Measurements from ENCODE around the gene MED26.
"Not testable (repeated sequence)": the region's sequence is repeated elsewhere in the genome, so short reads cannot be mapped to it uniquely, and the experiment has no call there.

The MED26 gene

GRCh38 chr19:16628183-16628983 is at the start of gene MED26:
TSS of gene MED26 (minus strand) at chr19:16628204. CDS start at chr19:16627943, 261 bp downstream.
- Mint-ChIP-seq H3K36me3 (ENCODE audit: low read depth) (peaks cover 81% of the 10 kb centered on the region), H3K4me1 (ENCODE audit: low read depth) (peaks cover 52% of the 10 kb centered on the region), H3K27ac (peak within 1 kb of the TSS; percentile 100), H3K4me3 (peak within 1 kb of the TSS; percentile 99), H3K27me3 (no peaks in the 10 kb centered on the region), H3K9me3 (no peaks in the 10 kb centered on the region)
- DNase-seq, result peak; percentile 97

DNA sequence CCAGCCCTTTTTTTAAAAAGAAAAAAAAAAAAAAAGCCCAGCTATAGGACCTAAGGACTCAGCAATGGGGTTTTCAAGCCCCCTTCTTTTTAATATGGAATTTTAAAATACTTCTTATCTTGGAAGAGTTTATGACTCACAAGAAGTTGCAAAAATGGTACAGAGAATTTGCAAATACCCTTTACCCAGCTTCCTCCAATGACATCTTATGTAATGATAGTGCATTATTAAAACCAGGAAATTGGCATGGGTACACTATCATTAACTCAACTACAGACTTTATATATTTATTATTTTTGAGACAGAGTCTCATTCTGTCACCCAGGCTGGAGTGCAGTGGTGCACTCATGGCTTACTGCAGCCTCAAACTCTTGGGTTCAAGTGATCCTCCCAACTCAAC is 49.1 kb upstream of the MED26 start:
- DNase-seq, result no peak
- Mint-ChIP-seq H3K27ac (no peak overlapping the region), H3K4me1 (ENCODE audit: low read depth) (no peaks in the 10 kb centered on the region), H3K36me3 (ENCODE audit: low read depth) (peaks cover 7% of the 10 kb centered on the region), H3K4me3 (no peak overlapping the region), H3K9me3 (peaks cover 8% of the 10 kb centered on the region), H3K27me3 (peaks cover 2% of the 10 kb centered on the region)

GRCh38 chr19:16676101-16676798 is 48.2 kb upstream of the MED26 start:
- Mint-ChIP-seq H3K27me3 (peaks cover 2% of the 10 kb centered on the region), H3K4me3 (no peak overlapping the region), H3K4me1 (ENCODE audit: low read depth) (no peaks in the 10 kb centered on the region), H3K36me3 (ENCODE audit: low read depth) (peaks cover 7% of the 10 kb centered on the region), H3K9me3 (peaks cover 4% of the 10 kb centered on the region), H3K27ac (no peak overlapping the region)
- no peak for DNase-seq

DNA sequence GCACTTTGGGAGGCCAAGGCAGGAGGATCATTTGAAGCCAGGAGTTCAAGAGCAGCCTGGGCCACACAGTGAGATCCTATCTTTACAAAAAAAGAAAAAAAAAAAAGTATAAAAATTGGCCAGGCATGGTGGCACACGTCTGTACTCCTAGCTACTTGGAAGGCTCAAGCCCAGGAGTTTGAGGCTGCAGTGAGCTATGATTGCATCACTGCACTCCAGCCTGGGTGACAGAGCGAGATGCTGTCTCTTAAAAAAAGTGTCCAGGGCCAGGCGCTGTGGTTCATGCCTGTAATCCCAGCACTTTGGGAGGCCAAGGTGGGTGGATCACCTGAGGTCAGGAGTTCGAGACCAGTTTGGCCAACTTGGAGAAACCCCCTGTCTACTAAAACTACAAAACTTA is 45.8 kb upstream of the MED26 start:
- H3K27me3 Mint-ChIP-seq; H3K36me3 Mint-ChIP-seq (ENCODE audit: low read depth); H3K4me3 Mint-ChIP-seq; H3K4me1 Mint-ChIP-seq (ENCODE audit: low read depth); H3K9me3 Mint-ChIP-seq; DNase-seq; H3K27ac Mint-ChIP-seq: not testable (repeated sequence)

- H3K27ac Mint-ChIP-seq, result no peak overlapping the region
- no peak for DNase-seq
- H3K36me3 Mint-ChIP-seq (ENCODE audit: low read depth), result no peaks in the 10 kb centered on the region
Observed at GRCh38 chr19:16673231-16673630, 45.2 kb upstream of the MED26 start.

GRCh38 chr19:16671652-16672274 is 43.8 kb upstream of the MED26 start:
- Mint-ChIP-seq H3K4me1 (ENCODE audit: low read depth) (no peaks in the 10 kb centered on the region), H3K9me3 (no peaks in the 10 kb centered on the region), H3K27me3 (no peaks in the 10 kb centered on the region), H3K27ac (no peak overlapping the region), H3K36me3 (ENCODE audit: low read depth) (no peaks in the 10 kb centered on the region), H3K4me3 (no peak overlapping the region)
- no peak for DNase-seq

More at GRCh38 chr19:16673231-16673630, 45.2 kb upstream of the MED26 start:
- Mint-ChIP-seq H3K9me3 (no peaks in the 10 kb centered on the region), H3K4me3 (no peak overlapping the region), H3K27me3 (peaks cover 2% of the 10 kb centered on the region), H3K4me1 (ENCODE audit: low read depth) (no peaks in the 10 kb centered on the region)

GRCh38 chr19:16670291-16670690 is 42.3 kb upstream of the MED26 start:
- Mint-ChIP-seq H3K4me3 (no peak overlapping the region), H3K27me3 (no peaks in the 10 kb centered on the region)

DNA sequence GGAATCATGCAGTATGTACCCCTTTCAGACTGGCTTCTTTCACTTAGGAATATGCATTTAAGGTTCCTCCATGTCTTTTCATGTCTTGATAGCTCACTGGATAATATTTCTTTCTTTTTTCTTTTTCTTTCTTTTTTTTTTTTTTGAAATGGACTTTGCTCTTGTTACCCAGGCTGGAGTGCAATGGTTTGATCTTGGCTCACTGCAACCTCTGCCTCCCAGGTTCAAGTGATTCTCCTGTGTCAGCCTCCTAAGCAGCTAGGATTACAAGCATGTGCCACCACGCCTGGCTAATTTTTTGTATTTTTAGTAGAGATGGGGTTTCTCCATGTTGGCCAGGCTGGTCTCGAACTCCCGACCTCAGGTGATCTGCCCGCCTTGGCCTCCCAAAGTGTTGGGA is 40.7 kb upstream of the MED26 start:
- not testable (repeated sequence) for H3K27me3 Mint-ChIP-seq; H3K4me3 Mint-ChIP-seq; H3K9me3 Mint-ChIP-seq; DNase-seq; H3K36me3 Mint-ChIP-seq (ENCODE audit: low read depth); H3K27ac Mint-ChIP-seq; H3K4me1 Mint-ChIP-seq (ENCODE audit: low read depth)

More at GRCh38 chr19:16670291-16670690, 42.3 kb upstream of the MED26 start:
- H3K36me3 Mint-ChIP-seq (ENCODE audit: low read depth), result no peaks in the 10 kb centered on the region
- no peak for DNase-seq
- H3K9me3 Mint-ChIP-seq, result no peaks in the 10 kb centered on the region
- no peak overlapping the region for H3K27ac Mint-ChIP-seq
- no peaks in the 10 kb centered on the region for H3K4me1 Mint-ChIP-seq (ENCODE audit: low read depth)

GRCh38 chr19:16668176-16668575 is 40.2 kb upstream of the MED26 start:
- no peaks in the 10 kb centered on the region for H3K27me3 Mint-ChIP-seq
- peaks cover 2% of the 10 kb centered on the region for H3K4me1 Mint-ChIP-seq (ENCODE audit: low read depth)
- no peaks in the 10 kb centered on the region for H3K9me3 Mint-ChIP-seq
- no peak for DNase-seq
- no peak overlapping the region for H3K27ac Mint-ChIP-seq
- no peak overlapping the region for H3K4me3 Mint-ChIP-seq
- H3K36me3 Mint-ChIP-seq (ENCODE audit: low read depth), result no peaks in the 10 kb centered on the region

GRCh38 chr19:16661480-16662034 is 33.6 kb upstream of the MED26 start:
- H3K27ac Mint-ChIP-seq, result peak overlapping the region; percentile 86
- peak; percentile 33 for DNase-seq
- peaks cover 31% of the 10 kb centered on the region for H3K36me3 Mint-ChIP-seq (ENCODE audit: low read depth)
- H3K4me1 Mint-ChIP-seq (ENCODE audit: low read depth), result peaks cover 32% of the 10 kb centered on the region
- peaks cover 7% of the 10 kb centered on the region for H3K27me3 Mint-ChIP-seq
- H3K4me3 Mint-ChIP-seq, result peak overlapping the region; percentile 76
- H3K9me3 Mint-ChIP-seq, result no peaks in the 10 kb centered on the region

- peak within 1 kb of the TSS; percentile 100 for H3K27ac Mint-ChIP-seq
- H3K4me3 Mint-ChIP-seq, result peak within 1 kb of the TSS; percentile 99
- H3K36me3 Mint-ChIP-seq (ENCODE audit: low read depth), result peaks cover 37% of the 10 kb centered on the region
- H3K4me1 Mint-ChIP-seq (ENCODE audit: low read depth), result peaks cover 36% of the 10 kb centered on the region
- no peaks in the 10 kb centered on the region for H3K9me3 Mint-ChIP-seq
- DNase-seq, result peak; percentile 69
- H3K27me3 Mint-ChIP-seq, result peaks cover 7% of the 10 kb centered on the region
Observed at GRCh38 chr19:16660763-16661479, 32.9 kb upstream of the MED26 start, which contains the start of gene TMEM38A. TSS of gene TMEM38A (plus strand) at chr19:16661139. CDS start at chr19:16661218, 79 bp downstream.

DNA sequence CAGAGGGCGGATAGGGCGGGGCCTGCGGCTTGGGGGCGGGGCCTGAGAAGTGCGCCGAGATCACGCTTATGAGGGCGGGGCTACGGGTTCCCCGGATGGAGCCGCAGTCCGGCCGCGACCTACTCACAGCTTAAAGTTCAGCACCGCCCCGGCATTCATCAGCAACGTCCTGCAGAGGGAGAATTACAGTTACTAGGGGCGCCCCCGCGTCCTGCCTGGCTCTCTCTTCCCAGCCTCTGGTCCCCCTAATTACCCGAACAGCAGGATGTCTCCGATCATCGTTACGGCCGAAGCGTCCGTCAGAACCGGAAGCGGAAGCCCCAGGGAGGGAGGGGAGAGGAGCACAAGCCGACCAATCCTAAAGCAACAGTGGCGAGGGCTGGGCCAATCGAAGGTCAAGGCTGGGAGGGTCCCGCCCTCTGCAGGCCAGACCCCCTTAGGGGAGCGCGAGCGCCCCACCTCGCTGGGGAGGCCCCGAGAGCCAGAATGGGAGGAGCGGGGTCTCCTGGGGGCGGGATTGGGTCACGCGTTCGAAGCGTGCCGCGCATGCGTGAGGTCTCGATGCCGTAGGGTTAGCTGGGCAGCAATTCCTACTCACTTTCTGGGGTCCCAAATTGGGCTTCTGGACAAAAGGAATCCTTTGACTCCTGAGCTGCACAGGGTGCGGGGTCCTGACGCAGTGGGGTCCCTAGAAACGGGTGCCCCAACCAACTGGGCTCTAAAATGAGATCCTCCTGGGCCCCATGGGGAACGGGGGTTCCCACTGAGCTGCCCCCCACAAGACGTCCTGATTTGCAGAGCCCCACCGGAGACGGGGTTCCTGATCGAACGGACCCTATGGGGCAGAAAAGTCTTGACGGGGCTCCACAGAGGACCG is 32.1 kb upstream of the MED26 start, which contains the start of gene SMIM7:
Gene SMIM7 (minus strand): TSS at position 313 of the 877 bp plus-strand sequence. CDS start 34 bp downstream, at position 279.
- H3K27me3 Mint-ChIP-seq, result peaks cover 7% of the 10 kb centered on the region
- H3K4me3 Mint-ChIP-seq, result peak within 1 kb of the TSS; percentile 99
- H3K4me1 Mint-ChIP-seq (ENCODE audit: low read depth), result peaks cover 39% of the 10 kb centered on the region
- peaks cover 46% of the 10 kb centered on the region for H3K36me3 Mint-ChIP-seq (ENCODE audit: low read depth)
- DNase-seq, result peak; percentile 98
- peak within 1 kb of the TSS; percentile 100 for H3K27ac Mint-ChIP-seq
- H3K9me3 Mint-ChIP-seq, result no peaks in the 10 kb centered on the region

- H3K9me3 Mint-ChIP-seq, result no peaks in the 10 kb centered on the region
- no peak for DNase-seq
- peak overlapping the region; percentile 100 for H3K27ac Mint-ChIP-seq
- peaks cover 7% of the 10 kb centered on the region for H3K27me3 Mint-ChIP-seq
- peaks cover 43% of the 10 kb centered on the region for H3K4me1 Mint-ChIP-seq (ENCODE audit: low read depth)
- peaks cover 52% of the 10 kb centered on the region for H3K36me3 Mint-ChIP-seq (ENCODE audit: low read depth)
- H3K4me3 Mint-ChIP-seq, result peak overlapping the region; percentile 99
Observed at GRCh38 chr19:16659464-16659831, 31.4 kb upstream of the MED26 start.

All from activated T-cell treated with anti-CD3 and anti-CD28 coated beads, Interleukin-2, amount 50 U/mL, for 24 hours (primary cell).